GM10248 (cell line): Measurements from ENCODE around the gene ANAPC7.
"Not testable (repeated sequence)": the region's sequence is repeated elsewhere in the genome, so short reads cannot be mapped to it uniquely, and the experiment has no call there.

Source experiments
- CTCF ChIA-PET: fragments of 300-600 bp; sonication (Branson Sonifier 250); formaldehyde crosslinking; extraction: SDS; loops from one replicate; lab custom pipeline; 2021; ENCODE audit warnings: antibody characterized with exemption; lab: Yijun Ruan, JAX
- POLR2A ChIA-PET: fragments of 350-650 bp; sonication (Branson Sonifier 250); formaldehyde crosslinking; extraction: SDS; loops from one replicate; lab custom pipeline; 2020; ENCODE audit warnings: antibody characterized with exemption; lab: Yijun Ruan, JAX
- DNase-seq: peaks from one replicate; pipeline ENCODE4 v3.0.0; 2012; ENCODE audit errors: extremely low spot score
- CTCF ChIP-seq: IDR thresholded peaks from 2 replicates; pipeline ENCODE4 v1.5.1; 2012; ENCODE audit warnings: mild to moderate bottlenecking, low read depth; ENCODE audit errors: extremely low read depth, missing control alignments, control extremely low read depth

The ANAPC7 gene

DNA sequence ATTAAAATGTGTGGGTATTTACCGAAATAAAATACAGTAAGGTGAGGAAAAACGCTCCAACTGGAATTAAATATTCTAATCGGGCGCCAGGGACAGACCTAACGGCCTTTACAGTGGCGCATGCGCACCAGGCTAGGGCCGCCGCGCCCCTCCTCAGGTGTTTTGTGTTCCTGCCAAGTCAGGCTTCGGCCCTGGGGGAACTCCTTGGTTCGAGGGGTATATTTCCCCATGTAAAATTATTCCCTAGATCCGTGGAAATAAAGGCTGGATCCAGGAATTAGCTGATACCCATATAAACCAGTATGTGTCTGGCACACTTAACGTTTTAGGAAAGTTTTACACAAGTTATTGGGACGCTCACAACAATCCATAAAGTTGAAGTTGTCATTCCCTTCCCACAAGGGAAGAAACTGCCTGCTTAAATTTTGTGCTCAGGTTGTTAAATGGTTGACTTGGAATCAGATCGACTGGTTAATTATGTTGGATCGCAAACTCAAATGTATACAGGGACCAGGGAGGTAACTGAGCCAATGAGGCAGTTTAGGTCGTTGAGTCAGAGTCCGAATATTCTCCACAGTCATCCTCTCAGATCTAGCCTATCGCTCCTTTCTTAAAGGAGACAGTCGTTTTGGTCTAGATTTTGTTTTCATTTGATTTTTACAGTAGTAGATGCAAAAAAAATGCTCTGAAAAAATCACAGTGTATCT lies 621 bp upstream of the ANAPC7 start:
- DNase-seq, result peak; percentile 87
- TF ChIP-seq CTCF, result no peak
- ChIA-PET CTCF (interaction anchor here (0.7 to 1.0 kb wide), 2 partner anchors 12 to 27 kb away, joined by 3 to 5 read pairs; no protein-coding TSS in a partner anchor), POLR2A (no interaction called here)

GRCh38 chr12:110382683-110383082 lies 20.8 kb downstream of the ANAPC7 start:
- POLR2A ChIA-PET, result no interaction called here
- CTCF ChIA-PET, result no interaction called here
- no peak for TF ChIP-seq CTCF
- no peak for DNase-seq

- no peak for DNase-seq
- CTCF ChIA-PET, result interaction anchor here (0.9 to 1.2 kb wide), 4 partner anchors 13 to 52 kb away, joined by 3 read pairs; no protein-coding TSS in a partner anchor
- POLR2A ChIA-PET, result no interaction called here
- TF ChIP-seq CTCF, result no peak
Observed at GRCh38 chr12:110379631-110380030, 23.9 kb downstream of the ANAPC7 start.

GRCh38 chr12:110379197-110379596 lies 24.3 kb downstream of the ANAPC7 start:
- CTCF ChIA-PET, result interaction anchor here (0.9 to 1.2 kb wide), 3 partner anchors 12 to 52 kb away, joined by 3 read pairs; no protein-coding TSS in a partner anchor
- POLR2A ChIA-PET, result no interaction called here
- DNase-seq, result no peak
- TF ChIP-seq CTCF, result no peak

DNA sequence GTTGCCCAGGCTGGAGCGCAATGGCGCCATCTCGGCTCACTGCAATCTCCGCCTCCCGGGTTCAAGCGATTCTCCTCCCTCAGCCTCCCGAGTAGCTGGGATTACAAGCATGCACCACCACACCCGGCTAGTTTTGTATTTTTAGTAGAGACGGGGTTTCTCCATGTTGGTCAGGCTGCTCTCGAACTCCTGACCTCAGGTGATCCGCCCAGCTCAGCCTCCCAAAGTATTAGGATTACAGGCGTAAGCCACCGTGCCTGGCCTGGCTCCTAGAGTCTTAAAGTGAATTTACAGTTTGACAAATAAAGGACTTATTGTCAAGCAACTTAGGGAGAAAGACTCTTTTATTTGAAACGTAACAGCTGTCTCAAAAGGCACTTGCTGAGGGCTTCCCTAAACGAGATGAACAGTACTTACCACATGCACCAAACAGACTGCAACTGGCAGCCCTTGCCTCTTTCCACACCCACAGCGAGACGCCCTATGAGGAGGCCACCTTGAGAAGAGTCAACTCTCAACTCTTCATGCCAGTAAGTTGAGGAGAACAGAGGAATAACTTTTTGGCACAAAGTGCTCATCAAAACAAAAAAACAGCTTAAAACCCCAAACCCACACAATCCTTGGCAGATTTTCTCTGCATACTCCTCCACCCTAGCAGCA lies 25.2 kb downstream of the ANAPC7 start:
- not testable (repeated sequence) for DNase-seq

GRCh38 chr12:110373962-110374611 lies 29.4 kb downstream of the ANAPC7 start:
- POLR2A ChIA-PET, result no interaction called here

More for the DNA sequence above, 25.2 kb downstream of the ANAPC7 start:
- POLR2A ChIA-PET, result not testable (repeated sequence)
- CTCF ChIA-PET, result interaction anchor here (1.2 kb wide), 1 partner anchor 11 kb away, joined by 3 read pairs; no protein-coding TSS in a partner anchor

More at GRCh38 chr12:110373962-110374611, 29.4 kb downstream of the ANAPC7 start:
- TF ChIP-seq CTCF, result no peak
- DNase-seq, result no peak
- CTCF ChIA-PET, result interaction anchor here (0.9 to 2.4 kb wide), 6 partner anchors 11 to 57 kb away, joined by 3 to 7 read pairs (median 4); no protein-coding TSS in a partner anchor
